Endodermal cell (in vitro differentiated cells): Measurements from ENCODE around the gene CYGB. TPM values are rescaled to one million over a fixed set of nuclear protein-coding genes. Genes with fewer than 3 reads are reported as not detected.

Source experiments
- DNase-seq: peaks from one replicate; pipeline ENCODE4 v3.0.0-alpha.2; 2017
- H3K27ac ChIP-seq: 2 replicates; pipeline ENCODE4 v1.5.1; 2013; ENCODE audit warnings: mild to moderate bottlenecking, low read depth, low read length, moderate library complexity
- H3K27me3 ChIP-seq: 2 replicates; pipeline ENCODE4 v1.6.1; 2013; ENCODE audit warnings: mild to moderate bottlenecking, low read length, moderate library complexity; ENCODE audit not compliant: insufficient read depth, control insufficient read depth, poor library complexity, severe bottlenecking
- H3K36me3 ChIP-seq: 2 replicates; pipeline ENCODE4 v1.7.0; 2013; ENCODE audit warnings: mild to moderate bottlenecking, low read length, moderate library complexity; ENCODE audit not compliant: control insufficient read depth, insufficient read depth
- H3K4me1 ChIP-seq: one replicate; pipeline ENCODE4 v1.7.0; 2013; ENCODE audit warnings: low read length; ENCODE audit not compliant: control insufficient read depth, insufficient read depth
- H3K4me3 ChIP-seq: 2 replicates; pipeline ENCODE4 v1.5.1; 2013; ENCODE audit warnings: mild to moderate bottlenecking, low read length, moderate library complexity
- H3K9ac ChIP-seq: 2 replicates; pipeline ENCODE4 v1.6.1; 2013; ENCODE audit warnings: mild to moderate bottlenecking, low read length, moderate library complexity; ENCODE audit not compliant: poor library complexity, severe bottlenecking; ENCODE audit errors: extremely low read depth
- H3K9me3 ChIP-seq: 2 replicates; pipeline ENCODE4 v1.6.1; 2013; ENCODE audit warnings: mild to moderate bottlenecking, low read length, moderate library complexity; ENCODE audit not compliant: control insufficient read depth
- H3K27ac Mint-ChIP-seq: 2 replicates; pipeline ENCODE4 v1.8.0; 2020; ENCODE audit warnings: mixed read lengths
- H3K27me3 Mint-ChIP-seq: 2 replicates; pipeline ENCODE4 v1.8.0; 2021; ENCODE audit warnings: mild to moderate bottlenecking, mixed read lengths; ENCODE audit not compliant: insufficient read depth
- H3K36me3 Mint-ChIP-seq: 2 replicates; pipeline ENCODE4 v1.8.0; 2020; ENCODE audit warnings: low read depth, mixed read lengths
- H3K4me1 Mint-ChIP-seq: 2 replicates; pipeline ENCODE4 v1.8.0; 2020; ENCODE audit warnings: mixed read lengths
- H3K4me3 Mint-ChIP-seq: 2 replicates; pipeline ENCODE4 v1.8.0; 2020; ENCODE audit warnings: mild to moderate bottlenecking, moderate library complexity, mixed read lengths
- H3K9me3 Mint-ChIP-seq: 2 replicates; pipeline ENCODE4 v1.8.0; 2020; ENCODE audit warnings: mild to moderate bottlenecking, mixed read lengths
- WGBS, 2 experiments: methylation state at CpG; one replicate each; pipeline versions ENCODE4 v1.1.5 to v1.1.7; 2013; ENCODE audit warnings: missing lambda C conversion rate in 2 of 2, mixed read lengths in 1 of 2; ENCODE audit not compliant: insufficient coverage in 1 of 2, insufficient read length in 1 of 2; 5-methylcytosine and 5-hydroxymethylcytosine counted together
- total RNA-seq, 2 donors: library from RNA; stranded (reverse); fragmentation: NEBNext Ultra II Directional in 1 of 2; extraction: Animal tissue kit (Norgen Biotek cat#: 25700) in 1 of 2; gene quantifications; 2 replicates in 1 of 2; 3 replicates in 1 of 2; pipeline ENCODE4 v1.2.1, GENCODE V29; 2021
- TF ChIP-seq, protein P1 (sequence below): fragments of 200-600 bp; sonication (generic); conservative IDR thresholded peaks from 2 replicates; pipeline ENCODE4 v1.5.0; 2021; ENCODE audit warnings: antibody characterized with exemption, mild to moderate bottlenecking

CYGB gene
- total RNA-seq, 2 donors from 2014 or later: 2.0 to 3.4 TPM

DNA sequence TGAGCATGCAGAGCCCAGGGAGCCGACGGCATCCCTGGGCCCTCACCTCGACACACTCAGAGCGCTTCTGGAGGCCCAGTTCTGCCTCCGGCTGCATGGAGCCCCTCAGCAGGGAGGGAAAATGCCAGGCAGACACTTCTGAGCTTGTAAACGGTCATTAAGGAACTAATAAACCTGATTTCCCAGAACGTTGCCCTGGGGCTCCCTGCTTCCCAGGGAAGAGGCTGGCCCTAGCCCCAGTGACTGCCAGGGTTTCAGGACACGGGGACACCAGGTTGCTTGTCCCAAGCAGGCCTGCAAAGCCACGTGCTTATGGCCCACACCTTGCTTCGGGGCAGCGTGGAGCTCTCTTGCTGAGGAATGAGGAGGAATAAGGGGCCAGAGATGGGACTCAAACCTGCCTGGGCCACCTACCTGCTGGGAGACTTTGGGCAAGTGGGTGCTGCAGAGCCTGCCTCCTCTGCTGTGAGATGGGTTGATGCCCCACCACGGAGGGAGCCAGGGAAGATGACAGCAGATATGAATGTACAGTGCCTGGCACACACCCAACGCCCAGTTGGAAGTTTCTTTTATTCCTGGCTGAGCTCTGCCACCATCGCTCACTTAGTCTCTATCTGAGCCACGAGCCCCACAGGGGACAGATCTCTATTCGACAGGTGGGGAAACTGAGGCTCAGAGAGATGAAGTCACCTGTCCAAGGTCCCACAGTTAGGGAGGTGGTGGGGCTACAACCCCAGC is 41.7 kb downstream of the CYGB start:
- Mint-ChIP-seq H3K27ac (no peak overlapping the region), H3K4me3 (no peak overlapping the region), H3K9me3 (no peaks in the 10 kb centered on the region), H3K27me3 (no peaks in the 10 kb centered on the region), H3K4me1 (peaks cover 38% of the 10 kb centered on the region), H3K36me3 (no peaks in the 10 kb centered on the region)
- Histone ChIP-seq H3K4me1 (no peaks in the 10 kb centered on the region), H3K36me3 (no peaks in the 10 kb centered on the region), H3K9ac (no peak overlapping the region), H3K27ac (no peak overlapping the region), H3K4me3 (no peak overlapping the region), H3K27me3 (no peaks in the 10 kb centered on the region), H3K9me3 (no peaks in the 10 kb centered on the region)
- TF ChIP-seq, protein P1, sequence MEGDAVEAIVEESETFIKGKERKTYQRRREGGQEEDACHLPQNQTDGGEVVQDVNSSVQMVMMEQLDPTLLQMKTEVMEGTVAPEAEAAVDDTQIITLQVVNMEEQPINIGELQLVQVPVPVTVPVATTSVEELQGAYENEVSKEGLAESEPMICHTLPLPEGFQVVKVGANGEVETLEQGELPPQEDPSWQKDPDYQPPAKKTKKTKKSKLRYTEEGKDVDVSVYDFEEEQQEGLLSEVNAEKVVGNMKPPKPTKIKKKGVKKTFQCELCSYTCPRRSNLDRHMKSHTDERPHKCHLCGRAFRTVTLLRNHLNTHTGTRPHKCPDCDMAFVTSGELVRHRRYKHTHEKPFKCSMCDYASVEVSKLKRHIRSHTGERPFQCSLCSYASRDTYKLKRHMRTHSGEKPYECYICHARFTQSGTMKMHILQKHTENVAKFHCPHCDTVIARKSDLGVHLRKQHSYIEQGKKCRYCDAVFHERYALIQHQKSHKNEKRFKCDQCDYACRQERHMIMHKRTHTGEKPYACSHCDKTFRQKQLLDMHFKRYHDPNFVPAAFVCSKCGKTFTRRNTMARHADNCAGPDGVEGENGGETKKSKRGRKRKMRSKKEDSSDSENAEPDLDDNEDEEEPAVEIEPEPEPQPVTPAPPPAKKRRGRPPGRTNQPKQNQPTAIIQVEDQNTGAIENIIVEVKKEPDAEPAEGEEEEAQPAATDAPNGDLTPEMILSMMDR: no peak
- 91 to 93% methylated on average over 13 to 16 of the region's 16 CpGs for WGBS, 2 experiments
- DNase-seq: no peak

DNA sequence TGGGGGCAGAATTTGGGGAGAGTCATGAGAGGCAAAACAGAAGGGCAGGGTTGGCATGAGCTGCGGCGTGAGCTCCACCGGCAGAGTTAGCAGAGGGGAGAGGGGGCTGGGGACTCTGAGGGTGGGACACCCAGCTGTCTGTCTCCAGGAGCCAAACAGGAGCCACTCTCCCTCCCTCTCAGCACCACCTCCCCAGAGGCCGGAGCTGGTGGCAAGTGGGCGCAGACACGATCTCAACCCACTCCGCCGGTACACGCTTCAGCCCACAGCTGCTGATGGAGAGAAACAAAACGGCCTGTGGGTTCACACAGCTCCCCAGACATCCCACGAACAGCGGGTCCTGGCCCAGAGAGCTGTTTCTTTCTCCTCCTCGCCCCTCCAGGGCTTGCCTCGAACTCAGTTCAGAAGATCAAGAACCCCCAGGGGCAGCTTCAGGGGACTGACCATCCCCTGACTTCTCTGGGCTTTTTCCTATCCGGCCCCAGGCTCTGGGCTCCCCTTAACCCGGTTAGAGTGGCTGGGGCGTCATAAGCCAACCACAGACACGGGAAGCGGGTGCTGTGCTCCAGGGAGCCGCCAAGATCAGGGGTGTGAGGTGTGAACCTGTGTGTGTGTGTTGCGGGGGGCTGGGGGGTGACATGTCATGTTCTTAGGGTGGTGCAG is 43.9 kb downstream of the CYGB start:
- TF ChIP-seq, protein P1: no peak
- Histone ChIP-seq H3K4me3 (no peak overlapping the region), H3K27me3 (no peaks in the 10 kb centered on the region), H3K4me1 (no peaks in the 10 kb centered on the region), H3K36me3 (no peaks in the 10 kb centered on the region), H3K27ac (no peak overlapping the region), H3K9ac (no peak overlapping the region), H3K9me3 (no peaks in the 10 kb centered on the region)
- peaks cover 21% of the 10 kb centered on the region for H3K4me1 Mint-ChIP-seq
- H3K36me3 Mint-ChIP-seq: no peaks in the 10 kb centered on the region
- H3K4me3 Mint-ChIP-seq: no peak overlapping the region
- peak overlapping the region; percentile 39 for H3K27ac Mint-ChIP-seq
- WGBS, 2 experiments: 87 to 89% methylated on average over 11 to 21 of the region's 21 CpGs
- H3K27me3 Mint-ChIP-seq: no peaks in the 10 kb centered on the region
- DNase-seq: no peak
- H3K9me3 Mint-ChIP-seq: no peaks in the 10 kb centered on the region

DNA sequence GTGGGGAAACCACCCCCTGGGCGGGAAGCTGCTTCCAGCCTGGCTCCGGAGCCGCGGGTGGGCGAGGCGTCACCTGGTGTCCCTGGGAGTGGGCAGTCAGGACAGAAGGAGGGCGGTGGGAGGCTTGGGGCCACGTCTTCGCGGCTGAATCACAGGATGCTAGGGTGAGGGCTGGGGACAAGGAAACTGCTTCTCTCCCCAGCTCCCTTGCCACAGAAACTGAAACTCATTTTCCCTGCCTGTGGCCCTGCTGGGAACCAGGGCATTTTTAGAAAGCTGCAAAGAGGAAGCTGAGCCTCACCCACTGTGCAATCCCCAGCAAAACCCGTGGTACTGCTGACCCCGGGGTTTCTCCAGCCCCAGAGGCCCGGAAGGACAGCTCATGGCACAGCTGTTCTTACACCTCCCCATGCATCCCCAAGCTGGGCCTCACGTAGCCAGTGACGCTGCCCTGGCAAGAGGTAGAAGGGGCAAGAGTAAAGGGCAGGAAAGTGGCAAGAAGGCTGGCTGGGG is 44.5 kb downstream of the CYGB start:
- no peaks in the 10 kb centered on the region for H3K36me3 Mint-ChIP-seq

More for the DNA sequence above, 44.5 kb downstream of the CYGB start:
- Mint-ChIP-seq H3K27ac (peak overlapping the region; percentile 39), H3K4me3 (no peak overlapping the region), H3K9me3 (no peaks in the 10 kb centered on the region), H3K27me3 (no peaks in the 10 kb centered on the region), H3K4me1 (peaks cover 15% of the 10 kb centered on the region)
- WGBS, 2 experiments: 52 to 59% methylated on average over 13 to 15 of the region's 15 CpGs
- no peaks in the 10 kb centered on the region for H3K4me1 ChIP-seq
- no peak overlapping the region for H3K27ac ChIP-seq
- no peaks in the 10 kb centered on the region for H3K27me3 ChIP-seq
- no peaks in the 10 kb centered on the region for H3K9me3 ChIP-seq
- TF ChIP-seq, protein P1: no peak
- no peaks in the 10 kb centered on the region for H3K36me3 ChIP-seq
- no peak overlapping the region for H3K4me3 ChIP-seq
- no peak overlapping the region for H3K9ac ChIP-seq
- DNase-seq: no peak
